GM19452 (cell line): Measurements from ENCODE around the gene CHRNE.
"Not testable (repeated sequence)": the region's sequence is repeated elsewhere in the genome, so short reads cannot be mapped to it uniquely, and the experiment has no call there.

Experiments used
- ATAC-seq: cut with Tn5 transposase; IDR thresholded peaks from one replicate; pipeline ENCODE4 v1.9.1; 2021; ENCODE audit not compliant: unreplicated experiment

Gene CHRNE

DNA sequence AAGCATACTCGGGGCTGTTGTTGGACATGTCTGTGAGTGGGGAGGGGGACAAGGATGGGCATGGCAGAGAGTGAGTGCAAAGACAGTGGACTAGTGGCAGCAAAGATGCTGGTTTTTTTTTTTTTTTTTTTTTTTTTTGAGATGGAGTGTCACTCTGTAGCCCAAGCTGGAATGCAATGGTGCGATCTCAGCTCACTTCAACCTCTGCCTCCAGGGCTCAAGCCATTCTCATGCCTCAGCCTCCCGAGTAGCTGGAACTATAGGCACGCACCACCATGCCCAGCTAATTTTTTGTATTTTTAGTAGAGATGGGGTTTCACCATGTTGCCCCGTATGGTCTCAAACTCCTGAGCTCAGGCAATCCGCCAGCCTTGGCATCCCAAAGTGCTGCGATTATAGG is 45.6 kb downstream of the CHRNE start:
- ATAC-seq, result not testable (repeated sequence)

DNA sequence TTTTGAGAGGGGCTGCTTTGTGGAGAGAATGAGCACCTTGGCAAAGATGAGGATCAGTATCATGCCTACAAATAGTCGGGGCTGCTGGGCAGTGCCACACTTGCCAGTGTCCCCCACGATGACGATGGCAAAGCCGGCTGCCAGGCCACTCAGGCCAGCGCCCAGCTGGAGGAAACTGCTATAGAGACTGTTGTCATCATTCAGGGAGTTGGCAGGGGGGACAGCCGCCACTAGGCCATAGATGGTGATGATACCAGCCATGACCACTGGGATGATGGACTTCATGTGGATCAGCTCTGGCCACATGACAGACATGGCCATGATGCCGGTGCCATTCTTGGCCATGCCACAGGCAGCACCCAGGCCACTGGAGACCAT is 46.0 kb downstream of the CHRNE start:
- ATAC-seq, result no peak

DNA sequence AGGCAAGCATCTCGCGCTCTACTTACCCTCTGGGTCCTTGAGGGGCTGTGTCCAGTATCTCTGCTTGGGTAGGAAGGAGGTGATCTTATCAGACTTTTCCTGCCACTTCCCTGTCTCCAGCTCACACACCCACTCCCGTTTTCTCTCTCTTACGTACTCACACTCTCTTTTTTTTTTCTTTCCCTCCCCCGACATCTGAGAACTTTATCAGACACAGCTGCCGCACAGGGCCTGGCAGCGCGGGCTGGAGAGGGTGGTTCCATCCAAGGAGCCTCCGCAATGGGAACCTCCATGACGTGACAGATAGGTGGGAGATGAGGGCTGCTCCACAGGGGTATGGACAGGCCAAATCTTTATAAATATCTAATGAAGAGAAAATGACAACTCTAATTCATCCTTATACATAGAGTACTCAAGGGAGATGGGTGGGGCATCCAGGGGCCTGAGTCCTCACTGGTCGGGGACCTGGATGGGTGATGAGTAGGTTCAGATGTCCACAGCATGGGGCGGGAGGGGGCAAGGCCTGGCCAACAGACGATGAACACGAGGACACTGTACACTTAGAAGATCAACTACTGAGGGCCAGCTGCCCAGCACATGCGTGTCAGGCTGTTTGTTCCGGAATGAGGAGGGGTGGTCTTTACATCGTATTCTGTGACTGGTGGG is 46.5 kb downstream of the CHRNE start:
- ATAC-seq, result no peak

DNA sequence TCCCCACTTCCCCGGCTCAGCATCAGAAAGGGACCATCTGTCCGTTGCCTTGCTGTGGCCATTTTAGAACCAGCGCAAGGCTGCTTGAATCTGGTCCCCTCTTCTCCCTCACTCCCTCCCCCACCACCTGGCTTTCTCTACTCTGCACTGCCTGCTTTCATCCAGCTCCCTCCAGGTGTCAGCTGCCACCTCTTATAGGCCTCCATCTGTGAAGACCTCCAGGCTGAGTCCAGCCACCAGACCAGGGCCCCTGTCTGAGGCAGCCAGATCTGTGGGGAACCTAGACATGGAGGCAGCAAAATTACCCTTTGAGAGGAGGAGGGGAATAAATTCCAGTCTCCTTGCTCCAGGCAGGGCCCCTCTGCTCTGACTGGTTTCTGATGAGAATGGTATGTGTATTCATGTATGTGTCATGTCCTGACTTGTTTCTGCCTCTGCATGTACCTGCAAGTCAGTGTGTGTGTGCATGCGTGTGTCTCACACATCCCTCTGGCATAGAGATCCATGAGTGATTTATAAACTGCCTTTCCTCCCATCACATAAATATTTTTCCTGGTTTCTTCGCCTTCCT is 48.7 kb downstream of the CHRNE start:
- no peak for ATAC-seq

DNA sequence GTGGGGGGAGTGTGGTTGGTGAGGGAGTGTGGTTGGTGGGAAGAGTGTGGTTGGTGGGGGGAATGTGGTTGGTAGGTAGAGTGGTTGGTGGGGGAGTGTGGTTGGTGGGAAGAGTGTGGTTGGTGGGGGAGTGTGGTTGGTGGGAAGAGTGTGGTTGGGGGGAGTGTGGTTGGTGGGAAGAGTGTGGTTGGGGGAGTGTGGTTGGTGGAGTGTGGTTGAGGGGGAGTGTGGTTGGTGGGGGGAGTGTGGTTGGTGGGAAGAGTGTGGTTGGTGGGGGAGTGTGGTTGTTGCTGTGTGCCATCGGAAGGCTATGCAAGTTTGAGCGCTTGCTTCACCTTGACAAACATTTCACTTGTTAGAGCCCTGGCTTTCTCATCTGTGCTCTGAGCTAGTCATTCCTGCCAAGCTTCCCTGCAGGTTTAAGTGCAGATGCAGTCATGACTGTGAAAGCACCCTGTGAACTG is 49.7 kb downstream of the CHRNE start:
- no peak for ATAC-seq

DNA sequence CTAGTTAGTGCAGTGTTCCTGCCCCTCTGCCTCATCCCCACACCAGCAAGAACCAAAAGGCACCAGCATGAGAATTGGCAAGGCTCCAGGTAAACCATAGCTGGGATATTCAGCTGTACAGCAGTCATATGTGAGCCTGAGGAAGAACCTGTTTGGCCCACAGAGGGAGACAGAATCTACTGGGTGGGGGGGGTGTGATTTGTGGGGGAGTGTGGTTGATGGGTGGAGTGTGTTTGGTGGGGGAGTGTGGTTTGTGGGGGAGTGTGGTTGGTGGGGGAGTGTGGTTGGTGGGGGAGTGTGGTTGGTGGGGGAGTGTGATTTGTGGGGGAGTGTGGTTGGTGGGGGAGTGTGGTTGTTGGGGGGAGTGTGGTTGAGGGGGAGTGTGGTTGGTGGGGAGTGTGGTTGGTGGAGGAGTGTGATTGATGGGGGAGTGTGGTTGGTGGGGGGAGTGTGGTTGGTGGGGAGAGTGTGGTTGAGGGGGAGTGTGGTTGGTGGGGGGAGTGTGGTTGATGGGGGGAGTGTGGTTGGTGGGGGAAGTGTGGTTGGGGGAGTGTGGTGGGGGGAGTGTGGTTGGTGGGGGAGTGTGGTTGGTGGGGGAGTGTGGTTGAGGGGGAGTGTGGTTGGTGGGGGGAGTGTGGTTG is 50.2 kb downstream of the CHRNE start:
- ATAC-seq, result no peak

DNA sequence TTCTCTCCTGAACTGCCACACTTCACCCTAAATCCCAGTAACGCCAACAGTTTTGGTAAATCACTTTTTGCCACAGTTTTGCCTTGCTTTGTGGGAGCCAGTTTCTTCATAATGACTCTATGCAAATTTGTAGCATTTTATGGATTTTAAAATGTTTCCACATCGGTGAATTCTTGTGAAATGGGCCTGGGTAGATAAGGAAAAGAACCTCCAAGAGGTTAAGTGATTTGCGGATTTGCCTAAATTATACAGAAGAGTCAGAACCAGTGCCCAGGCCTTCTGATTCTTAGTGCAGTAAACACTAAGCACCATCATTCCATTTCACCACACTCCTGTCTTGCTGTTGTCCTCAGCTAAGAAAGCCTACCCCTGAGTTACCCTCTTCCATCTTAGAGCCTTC is 51.8 kb downstream of the CHRNE start:
- no peak for ATAC-seq

DNA sequence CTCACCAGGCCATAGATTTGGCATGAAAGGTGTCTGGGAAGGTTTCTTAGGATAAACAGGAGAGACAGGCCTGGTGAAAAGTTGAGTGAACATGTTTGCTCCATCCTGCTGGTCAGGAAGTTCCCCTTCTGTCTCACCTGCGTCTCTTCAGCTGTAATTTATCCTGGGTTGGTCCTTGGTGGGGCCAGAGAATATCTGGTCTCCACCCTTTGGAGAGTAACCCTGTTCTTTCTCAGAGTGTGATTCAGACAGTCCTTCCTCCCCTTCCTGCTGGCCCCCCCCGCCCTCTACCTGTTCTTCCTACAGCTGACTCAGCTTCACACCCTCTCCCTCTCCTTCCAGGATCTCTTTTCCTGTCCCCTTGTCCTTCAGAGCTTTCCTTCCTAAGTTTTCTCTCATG is 52.7 kb downstream of the CHRNE start:
- ATAC-seq, result no peak

DNA sequence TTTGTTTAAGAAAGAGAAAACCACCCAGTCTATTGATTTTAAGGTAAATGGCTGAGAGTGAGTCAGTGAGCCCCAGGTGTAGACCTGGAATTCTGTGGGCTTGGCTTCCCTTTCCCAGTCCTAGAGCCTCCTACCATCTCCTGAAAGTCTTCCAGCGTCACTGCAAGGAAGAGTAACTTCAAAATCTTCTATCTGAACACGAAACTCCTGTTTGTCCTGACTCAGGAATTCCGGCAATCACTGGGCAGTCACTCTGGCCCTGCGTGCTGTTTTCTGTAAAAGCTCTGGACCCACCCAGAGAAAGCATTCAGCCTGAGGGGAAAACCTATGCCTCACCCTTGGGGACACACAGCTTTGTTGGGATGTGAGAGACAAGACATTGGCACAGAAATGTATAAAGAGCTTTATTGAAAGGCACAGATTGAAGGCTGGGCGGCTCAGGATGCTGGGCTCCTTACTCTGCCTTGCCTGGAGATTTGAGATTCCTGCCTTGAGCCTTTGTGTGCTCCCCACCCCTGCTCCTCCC is 53.8 kb downstream of the CHRNE start:
- ATAC-seq, result no peak
